ENCODE data around the gene KBTBD13.

DNA sequence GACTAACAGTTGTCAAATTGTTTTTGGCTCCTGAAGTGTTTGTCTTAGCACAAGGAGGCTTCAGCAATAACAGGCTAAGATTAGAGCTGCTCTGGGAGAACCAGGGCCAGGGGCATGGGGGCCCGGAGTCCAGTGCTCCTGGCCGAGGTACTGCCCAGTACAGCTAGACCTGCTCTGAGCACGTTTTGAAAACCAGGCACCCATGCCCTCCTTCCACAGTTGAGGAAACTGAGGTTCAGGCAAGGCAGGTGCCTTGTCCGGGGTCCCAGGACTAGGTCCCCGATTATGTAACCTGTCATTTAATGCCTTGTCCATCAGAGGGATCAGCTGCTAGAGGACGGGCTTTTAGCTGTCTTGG is 19.2 kb downstream of the KBTBD13 start:
- TF ChIP-seq, protein P1, sequence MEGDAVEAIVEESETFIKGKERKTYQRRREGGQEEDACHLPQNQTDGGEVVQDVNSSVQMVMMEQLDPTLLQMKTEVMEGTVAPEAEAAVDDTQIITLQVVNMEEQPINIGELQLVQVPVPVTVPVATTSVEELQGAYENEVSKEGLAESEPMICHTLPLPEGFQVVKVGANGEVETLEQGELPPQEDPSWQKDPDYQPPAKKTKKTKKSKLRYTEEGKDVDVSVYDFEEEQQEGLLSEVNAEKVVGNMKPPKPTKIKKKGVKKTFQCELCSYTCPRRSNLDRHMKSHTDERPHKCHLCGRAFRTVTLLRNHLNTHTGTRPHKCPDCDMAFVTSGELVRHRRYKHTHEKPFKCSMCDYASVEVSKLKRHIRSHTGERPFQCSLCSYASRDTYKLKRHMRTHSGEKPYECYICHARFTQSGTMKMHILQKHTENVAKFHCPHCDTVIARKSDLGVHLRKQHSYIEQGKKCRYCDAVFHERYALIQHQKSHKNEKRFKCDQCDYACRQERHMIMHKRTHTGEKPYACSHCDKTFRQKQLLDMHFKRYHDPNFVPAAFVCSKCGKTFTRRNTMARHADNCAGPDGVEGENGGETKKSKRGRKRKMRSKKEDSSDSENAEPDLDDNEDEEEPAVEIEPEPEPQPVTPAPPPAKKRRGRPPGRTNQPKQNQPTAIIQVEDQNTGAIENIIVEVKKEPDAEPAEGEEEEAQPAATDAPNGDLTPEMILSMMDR (IDR thresholded peaks at IDR 0.05), result no peak
- TF ChIP-seq EP300 (IDR thresholded peaks at IDR 0.05; ENCODE audit: low read depth), result no peak
- TF ChIP-seq POLR2A (IDR thresholded peaks at IDR 0.05), result no peak
- no peak for TF ChIP-seq POLR2AphosphoS5 (IDR thresholded peaks at IDR 0.05)

All from transverse colon (tissue), 4 donors.